WTC11 (cell line): ENCODE measurements around the gene IRX4. TPM values are rescaled to one million over a fixed set of nuclear protein-coding genes. Genes with fewer than 3 reads are reported as not detected.

Experiments
- ATAC-seq: fragments of 200-7000 bp; cut with Tn5 transposase; 2 replicates; pipeline ENCODE4 v1.10.0; 2021; ENCODE audit warnings: mild to moderate bottlenecking, moderate library complexity
- CTCF ChIA-PET: fragments of 300-600 bp; sonication (Branson Sonifier 250); formaldehyde crosslinking; loops from one replicate; lab custom pipeline; 2021; ENCODE audit warnings: antibody characterized with exemption; lab: Charles Lee
- POLR2A ChIA-PET: fragments of 350-600 bp; sonication (Branson Sonifier 250); formaldehyde crosslinking; loops from one replicate; lab custom pipeline; 2021; ENCODE audit warnings: antibody characterized with exemption; lab: Charles Lee
- DNase-seq: peaks from one replicate; pipeline ENCODE4 v3.0.0; 2021; ENCODE audit warnings: low spot score
- H3K27ac Mint-ChIP-seq: 2 replicates; pipeline ENCODE4 v1.8.0; 2021; ENCODE audit warnings: mixed read lengths
- H3K27me3 Mint-ChIP-seq: 2 replicates; pipeline ENCODE4 v1.8.0; 2021; ENCODE audit warnings: low read depth, mild to moderate bottlenecking, moderate library complexity, mixed read lengths
- H3K36me3 Mint-ChIP-seq: 2 replicates; pipeline ENCODE4 v1.8.0; 2021; ENCODE audit warnings: mixed read lengths
- H3K4me1 Mint-ChIP-seq: 2 replicates; pipeline ENCODE4 v1.8.0; 2022; ENCODE audit warnings: mixed read lengths
- H3K4me3 Mint-ChIP-seq: 2 replicates; pipeline ENCODE4 v1.8.0; 2021; ENCODE audit warnings: mild to moderate bottlenecking, moderate library complexity, mixed read lengths
- H3K9me3 Mint-ChIP-seq: 2 replicates; pipeline ENCODE4 v1.8.0; 2021; ENCODE audit warnings: mixed read lengths
- AR ChIP-seq: fragments of 250-450 bp; sonication (Bioruptor Pico); IDR thresholded peaks from 2 replicates; pipeline ENCODE4 v1.9.0; 2021; ENCODE audit warnings: mild to moderate bottlenecking
- CBFB ChIP-seq: sonication (generic); formaldehyde crosslinking; IDR thresholded peaks from 2 replicates; pipeline ENCODE4 v1.8.1; 2022; ENCODE audit warnings: mild to moderate bottlenecking, low read depth, missing genetic modification reagents
- CREB1 ChIP-seq: sonication (generic); formaldehyde crosslinking; IDR thresholded peaks from 2 replicates; pipeline ENCODE4 v1.8.0; 2023; ENCODE audit warnings: mild to moderate bottlenecking, missing genetic modification reagents
- FOXP1 ChIP-seq: sonication (generic); formaldehyde crosslinking; IDR thresholded peaks from 2 replicates; pipeline ENCODE4 v1.8.0; 2022; ENCODE audit warnings: missing genetic modification reagents, mild to moderate bottlenecking, moderate library complexity, borderline replicate concordance
- FOXP4 ChIP-seq: sonication (generic); formaldehyde crosslinking; IDR thresholded peaks from 2 replicates; pipeline ENCODE4 v1.8.0; 2022; ENCODE audit warnings: mild to moderate bottlenecking, missing genetic modification reagents
- JAZF1 ChIP-seq: fragments of 250-450 bp; sonication (Bioruptor Pico); IDR thresholded peaks from 2 replicates; pipeline ENCODE4 v1.9.0; 2021; ENCODE audit warnings: moderate library complexity, mild to moderate bottlenecking, inconsistent platforms
- MYBL2 ChIP-seq: sonication (generic); formaldehyde crosslinking; IDR thresholded peaks from 2 replicates; pipeline ENCODE4 v1.8.1; 2023; ENCODE audit warnings: mild to moderate bottlenecking, moderate library complexity, missing genetic modification reagents
- NFE2L1 ChIP-seq: sonication (generic); formaldehyde crosslinking; IDR thresholded peaks from 2 replicates; pipeline ENCODE4 v1.8.1; 2023; ENCODE audit warnings: missing genetic modification reagents
- NR1H2 ChIP-seq: sonication (generic); formaldehyde crosslinking; IDR thresholded peaks from 2 replicates; pipeline ENCODE4 v1.9.0; 2021; ENCODE audit warnings: mild to moderate bottlenecking, moderate library complexity, missing genetic modification reagents
- NR3C1 ChIP-seq: sonication (generic); formaldehyde crosslinking; conservative IDR thresholded peaks from 2 replicates; pipeline ENCODE4 v1.8.1; 2023; ENCODE audit warnings: low read depth, mild to moderate bottlenecking, missing genetic modification reagents
- SMAD4 ChIP-seq: sonication (generic); formaldehyde crosslinking; IDR thresholded peaks from 2 replicates; pipeline ENCODE4 v1.8.0; 2022; ENCODE audit warnings: mild to moderate bottlenecking, missing genetic modification reagents
- TCF7 ChIP-seq: sonication (generic); formaldehyde crosslinking; IDR thresholded peaks from 2 replicates; pipeline ENCODE4 v1.8.0; 2022; ENCODE audit warnings: mild to moderate bottlenecking, low read depth, missing genetic modification reagents, moderate library complexity
- TP53 ChIP-seq: sonication (generic); formaldehyde crosslinking; IDR thresholded peaks from 2 replicates; pipeline ENCODE4 v1.8.1; 2023; ENCODE audit warnings: mild to moderate bottlenecking, missing genetic modification reagents
- ZBTB21 ChIP-seq: sonication (generic); formaldehyde crosslinking; IDR thresholded peaks from 2 replicates; pipeline ENCODE4 v1.8.1; 2023; ENCODE audit warnings: mild to moderate bottlenecking, missing genetic modification reagents, borderline replicate concordance
- ZNF121 ChIP-seq: sonication (generic); formaldehyde crosslinking; IDR thresholded peaks from 2 replicates; pipeline ENCODE4 v1.8.0; 2023; ENCODE audit warnings: missing genetic modification reagents
- ZNF263 ChIP-seq: sonication (generic); formaldehyde crosslinking; IDR thresholded peaks from 2 replicates; pipeline ENCODE4 v1.8.1; 2022; ENCODE audit warnings: low read depth, mild to moderate bottlenecking, moderate library complexity, missing genetic modification reagents
- total RNA-seq: library from RNA; stranded (reverse); gene quantifications from 3 replicates; pipeline ENCODE4 v1.2.3, GENCODE V29; 2021
- TF ChIP-seq, protein P1 (sequence below): fragments of 250-450 bp; sonication (Bioruptor Pico); IDR thresholded peaks from 2 replicates; pipeline ENCODE4 v1.9.0; 2021; ENCODE audit warnings: mild to moderate bottlenecking
- TF ChIP-seq, protein P2 (sequence below): sonication (generic); formaldehyde crosslinking; IDR thresholded peaks from 2 replicates; pipeline ENCODE4 v1.8.0; 2022; ENCODE audit warnings: mild to moderate bottlenecking, missing genetic modification reagents
- TF ChIP-seq, protein P3 (sequence below): sonication (generic); formaldehyde crosslinking; IDR thresholded peaks from 2 replicates; pipeline ENCODE4 v1.8.0; 2023; ENCODE audit warnings: missing genetic modification reagents
- TF ChIP-seq, protein P4 (sequence below): sonication (generic); formaldehyde crosslinking; IDR thresholded peaks from 2 replicates; pipeline ENCODE4 v1.8.1; 2023; ENCODE audit warnings: mild to moderate bottlenecking, missing genetic modification reagents
- TF ChIP-seq, protein P5 (sequence below): sonication (generic); formaldehyde crosslinking; IDR thresholded peaks from 2 replicates; pipeline ENCODE4 v1.8.0; 2022; ENCODE audit warnings: mild to moderate bottlenecking, missing genetic modification reagents

IRX4 gene
- total RNA-seq, 1 experiment from 2014 or later = 9.0 TPM

- Mint-ChIP-seq H3K9me3 (no peaks in the 10 kb centered on the region; the same call in 1 of the 2 replicates), H3K27me3 (no peaks in the 10 kb centered on the region), H3K4me1 (0 out of 2 replicates have a peak, but pooled peaks cover 2% of the 10 kb centered on the region), H3K4me3 (no peak overlapping the region), H3K36me3 (no peaks in the 10 kb centered on the region), H3K27ac (no peak overlapping the region)
- POLR2A ChIA-PET = no interaction called here
- no peak for ATAC-seq
- TF ChIP-seq TCF7 (CRISPR knock-in tag) = no peak
- CTCF ChIA-PET = no interaction called here
- DNase-seq = no peak
Observed at GRCh38 chr5:1919209-1919566, 36.5 kb upstream of the IRX4 start.

DNA sequence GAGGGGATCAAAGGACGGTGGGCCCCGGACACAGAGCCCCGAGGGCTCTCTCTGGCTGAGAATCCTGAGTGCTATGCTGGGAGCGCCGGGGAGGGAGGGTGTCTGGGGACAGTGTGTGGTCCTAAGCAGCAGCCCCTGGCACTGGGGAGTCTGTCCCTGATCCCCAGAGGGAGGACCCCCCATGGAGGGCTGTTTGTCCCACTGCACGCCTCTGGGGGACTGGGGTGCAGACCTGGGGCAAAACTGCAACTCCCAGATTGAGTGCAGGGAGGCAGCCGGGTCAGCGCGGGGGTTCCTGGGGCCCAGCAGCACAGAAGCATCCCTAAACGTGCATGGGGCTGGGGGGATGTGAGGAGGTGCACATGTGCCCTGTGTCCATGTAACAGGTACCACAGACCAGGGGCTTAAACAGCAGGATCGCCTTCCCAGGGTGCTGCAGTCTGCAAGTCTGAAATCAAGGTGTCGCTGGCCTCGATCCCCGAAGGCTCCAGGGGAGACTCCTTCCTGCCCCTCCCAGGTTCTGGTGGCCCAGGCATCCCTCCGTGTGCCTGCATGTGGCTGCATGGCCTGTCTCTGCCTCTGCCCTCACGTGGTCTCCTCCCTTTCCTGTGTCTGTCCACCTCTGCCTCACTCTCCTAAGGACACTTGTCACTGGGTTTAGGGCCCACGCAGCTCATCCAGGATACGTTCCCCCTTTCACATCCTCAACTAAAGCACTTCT, 35.9 kb upstream of the IRX4 start:
- H3K9me3 Mint-ChIP-seq = no peaks in the 10 kb centered on the region; the same call in 1 of the 2 replicates
- TF ChIP-seq, protein P1, sequence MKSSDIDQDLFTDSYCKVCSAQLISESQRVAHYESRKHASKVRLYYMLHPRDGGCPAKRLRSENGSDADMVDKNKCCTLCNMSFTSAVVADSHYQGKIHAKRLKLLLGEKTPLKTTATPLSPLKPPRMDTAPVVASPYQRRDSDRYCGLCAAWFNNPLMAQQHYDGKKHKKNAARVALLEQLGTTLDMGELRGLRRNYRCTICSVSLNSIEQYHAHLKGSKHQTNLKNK (CRISPR knock-in tag) = no peak
- no peak for TF ChIP-seq CREB1 (CRISPR knock-in tag)
- no peak for TF ChIP-seq CBFB (CRISPR knock-in tag)
- no peak for TF ChIP-seq SMAD4 (CRISPR knock-in tag)
- TF ChIP-seq MYBL2 = no peak
- TF ChIP-seq, protein P2, sequence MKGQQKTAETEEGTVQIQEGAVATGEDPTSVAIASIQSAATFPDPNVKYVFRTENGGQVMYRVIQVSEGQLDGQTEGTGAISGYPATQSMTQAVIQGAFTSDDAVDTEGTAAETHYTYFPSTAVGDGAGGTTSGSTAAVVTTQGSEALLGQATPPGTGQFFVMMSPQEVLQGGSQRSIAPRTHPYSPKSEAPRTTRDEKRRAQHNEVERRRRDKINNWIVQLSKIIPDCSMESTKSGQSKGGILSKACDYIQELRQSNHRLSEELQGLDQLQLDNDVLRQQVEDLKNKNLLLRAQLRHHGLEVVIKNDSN (CRISPR knock-in tag) = no peak
- CTCF ChIA-PET = no interaction called here
- no peak overlapping the region for H3K4me3 Mint-ChIP-seq
- 0 out of 2 replicates have a peak, but pooled peaks cover 2% of the 10 kb centered on the region for H3K4me1 Mint-ChIP-seq
- no peak for ATAC-seq
- no peak for DNase-seq
- POLR2A ChIA-PET = no interaction called here
- no peaks in the 10 kb centered on the region for H3K27me3 Mint-ChIP-seq
- H3K36me3 Mint-ChIP-seq = no peaks in the 10 kb centered on the region
- no peak overlapping the region for H3K27ac Mint-ChIP-seq

- Mint-ChIP-seq H3K27me3 (no peaks in the 10 kb centered on the region), H3K27ac (no peak overlapping the region), H3K9me3 (no peaks in the 10 kb centered on the region; the same call in 1 of the 2 replicates), H3K4me3 (no peak overlapping the region), H3K4me1 (0 out of 2 replicates have a peak, but pooled peaks cover 2% of the 10 kb centered on the region), H3K36me3 (no peaks in the 10 kb centered on the region)
- ChIA-PET POLR2A (no interaction called here), CTCF (no interaction called here)
- DNase-seq = no peak
- no peak for ATAC-seq
- TF ChIP-seq TP53 (CRISPR knock-in tag) = no peak
- TF ChIP-seq NFE2L1 (CRISPR knock-in tag) = no peak
- TF ChIP-seq, protein P3, sequence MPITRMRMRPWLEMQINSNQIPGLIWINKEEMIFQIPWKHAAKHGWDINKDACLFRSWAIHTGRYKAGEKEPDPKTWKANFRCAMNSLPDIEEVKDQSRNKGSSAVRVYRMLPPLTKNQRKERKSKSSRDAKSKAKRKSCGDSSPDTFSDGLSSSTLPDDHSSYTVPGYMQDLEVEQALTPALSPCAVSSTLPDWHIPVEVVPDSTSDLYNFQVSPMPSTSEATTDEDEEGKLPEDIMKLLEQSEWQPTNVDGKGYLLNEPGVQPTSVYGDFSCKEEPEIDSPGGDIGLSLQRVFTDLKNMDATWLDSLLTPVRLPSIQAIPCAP (CRISPR knock-in tag) = no peak
- TF ChIP-seq, protein P4, sequence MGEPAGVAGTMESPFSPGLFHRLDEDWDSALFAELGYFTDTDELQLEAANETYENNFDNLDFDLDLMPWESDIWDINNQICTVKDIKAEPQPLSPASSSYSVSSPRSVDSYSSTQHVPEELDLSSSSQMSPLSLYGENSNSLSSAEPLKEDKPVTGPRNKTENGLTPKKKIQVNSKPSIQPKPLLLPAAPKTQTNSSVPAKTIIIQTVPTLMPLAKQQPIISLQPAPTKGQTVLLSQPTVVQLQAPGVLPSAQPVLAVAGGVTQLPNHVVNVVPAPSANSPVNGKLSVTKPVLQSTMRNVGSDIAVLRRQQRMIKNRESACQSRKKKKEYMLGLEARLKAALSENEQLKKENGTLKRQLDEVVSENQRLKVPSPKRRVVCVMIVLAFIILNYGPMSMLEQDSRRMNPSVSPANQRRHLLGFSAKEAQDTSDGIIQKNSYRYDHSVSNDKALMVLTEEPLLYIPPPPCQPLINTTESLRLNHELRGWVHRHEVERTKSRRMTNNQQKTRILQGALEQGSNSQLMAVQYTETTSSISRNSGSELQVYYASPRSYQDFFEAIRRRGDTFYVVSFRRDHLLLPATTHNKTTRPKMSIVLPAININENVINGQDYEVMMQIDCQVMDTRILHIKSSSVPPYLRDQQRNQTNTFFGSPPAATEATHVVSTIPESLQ = no peak
- TF ChIP-seq ZNF121 (CRISPR knock-in tag) = no peak
- TF ChIP-seq FOXP1 = no peak
- TF ChIP-seq, protein P5, sequence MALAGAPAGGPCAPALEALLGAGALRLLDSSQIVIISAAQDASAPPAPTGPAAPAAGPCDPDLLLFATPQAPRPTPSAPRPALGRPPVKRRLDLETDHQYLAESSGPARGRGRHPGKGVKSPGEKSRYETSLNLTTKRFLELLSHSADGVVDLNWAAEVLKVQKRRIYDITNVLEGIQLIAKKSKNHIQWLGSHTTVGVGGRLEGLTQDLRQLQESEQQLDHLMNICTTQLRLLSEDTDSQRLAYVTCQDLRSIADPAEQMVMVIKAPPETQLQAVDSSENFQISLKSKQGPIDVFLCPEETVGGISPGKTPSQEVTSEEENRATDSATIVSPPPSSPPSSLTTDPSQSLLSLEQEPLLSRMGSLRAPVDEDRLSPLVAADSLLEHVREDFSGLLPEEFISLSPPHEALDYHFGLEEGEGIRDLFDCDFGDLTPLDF (CRISPR knock-in tag) = no peak
- no peak for TF ChIP-seq ZBTB21 (CRISPR knock-in tag)
- no peak for TF ChIP-seq FOXP4 (CRISPR knock-in tag)
- no peak for TF ChIP-seq AR (CRISPR knock-in tag)
- no peak for TF ChIP-seq NR3C1 (CRISPR knock-in tag)
- TF ChIP-seq ZNF263 (CRISPR knock-in tag) = no peak
- TF ChIP-seq JAZF1 = no peak
- TF ChIP-seq NR1H2 (CRISPR knock-in tag) = no peak
Observed at GRCh38 chr5:1917830-1918487, 35.2 kb upstream of the IRX4 start.
